HG02610 (cell line): ENCODE data around the gene KITLG.
"Not testable (repeated sequence)": the region's sequence is repeated elsewhere in the genome, so short reads cannot be mapped to it uniquely, and the experiment has no call there.

Source experiments
- ATAC-seq: cut with Tn5 transposase; IDR thresholded peaks from one replicate; pipeline ENCODE4 v1.9.1; 2021; ENCODE audit warnings: mild to moderate bottlenecking, moderate library complexity; ENCODE audit not compliant: unreplicated experiment

Gene KITLG

GRCh38 chr12:88496891-88497371 lies 83.3 kb downstream of the KITLG start:
- ATAC-seq, result no peak

GRCh38 chr12:88496429-88496828 lies 83.8 kb downstream of the KITLG start:
- no peak for ATAC-seq

GRCh38 chr12:88495031-88495430 lies 85.2 kb downstream of the KITLG start:
- no peak for ATAC-seq

GRCh38 chr12:88494520-88494919 lies 85.8 kb downstream of the KITLG start:
- ATAC-seq, result no peak

- no peak for ATAC-seq
Measured at GRCh38 chr12:88493636-88494035, 86.6 kb downstream of the KITLG start.

- ATAC-seq, result no peak
Measured at GRCh38 chr12:88490425-88490824, 89.8 kb downstream of the KITLG start.

- ATAC-seq, result no peak
Measured at GRCh38 chr12:88472775-88473174, 107.5 kb downstream of the KITLG start.

- ATAC-seq, result no peak
Measured at GRCh38 chr12:88472248-88472647, 108.0 kb downstream of the KITLG start.

- ATAC-seq, result no peak
Measured at GRCh38 chr12:88471331-88472045, 108.8 kb downstream of the KITLG start.

- no peak for ATAC-seq
Measured at GRCh38 chr12:88469154-88469553, 111.1 kb downstream of the KITLG start.

- ATAC-seq, result no peak
Measured at GRCh38 chr12:88468581-88468980, 111.7 kb downstream of the KITLG start.

- ATAC-seq, result not testable (repeated sequence)
Measured at GRCh38 chr12:88466708-88467107, 113.6 kb downstream of the KITLG start.

GRCh38 chr12:88458327-88458726 lies 121.9 kb downstream of the KITLG start:
- no peak for ATAC-seq

GRCh38 chr12:88453323-88453722 lies 126.9 kb downstream of the KITLG start:
- no peak for ATAC-seq

GRCh38 chr12:88451205-88451604 lies 129.1 kb downstream of the KITLG start:
- no peak for ATAC-seq

- ATAC-seq, result no peak
Measured at GRCh38 chr12:88450136-88450535, 130.1 kb downstream of the KITLG start.

- ATAC-seq, result no peak
Measured at GRCh38 chr12:88448337-88448915, 131.8 kb downstream of the KITLG start.

- no peak for ATAC-seq
Measured at GRCh38 chr12:88445705-88446394, 134.4 kb downstream of the KITLG start.

GRCh38 chr12:88444481-88444880 lies 135.8 kb downstream of the KITLG start:
- ATAC-seq, result no peak
